IMR-90 (cell line): ENCODE results near the gene SUN1. TPM values are rescaled to one million over a fixed set of nuclear protein-coding genes. Genes with fewer than 3 reads are reported as not detected.

ENCODE experiments used
- ATAC-seq: fragments of 200-7000 bp; cut with Tn5 transposase; 2 replicates; pipeline ENCODE4 v1.9.1; 2020; ENCODE audit warnings: low read depth, mild to moderate bottlenecking, moderate library complexity
- BruUV-seq: library from RNA; stranded (reverse); fragments of 400-500 nt; replicated peaks from 2 replicates; lab custom pipeline; 2021; lab: Mats Ljungman, UMichigan
- CTCF ChIA-PET: fragments of 300-600 bp; formaldehyde crosslinking; extraction: SDS; loops from one replicate; lab custom pipeline; 2021; ENCODE audit warnings: antibody characterized with exemption; lab: Yijun Ruan, JAX
- POLR2A ChIA-PET: fragments of 300-600 bp; sonication (Branson Sonifier 250); formaldehyde crosslinking; loops from one replicate; lab custom pipeline; 2022; ENCODE audit warnings: antibody characterized with exemption; ENCODE audit not compliant: unreplicated experiment; lab: Charles Lee
- DNase-seq: peaks from one replicate; pipeline ENCODE4 v3.0.0; 2013
- H2AFZ ChIP-seq: replicated peaks from 2 replicates; pipeline ENCODE3; 2013; ENCODE audit warnings: low read length, mild to moderate bottlenecking; ENCODE audit not compliant: poor library complexity
- H2AK5ac ChIP-seq: 2 replicates; pipeline ENCODE4 v1.6.1; 2013; ENCODE audit warnings: low read depth, low read length, inconsistent platforms
- H2AK9ac ChIP-seq: replicated peaks from 2 replicates; pipeline ENCODE3; 2013; ENCODE audit warnings: mild to moderate bottlenecking, low read depth, low read length, moderate library complexity; ENCODE audit not compliant: poor library complexity
- H2BK120ac ChIP-seq: 2 replicates; pipeline ENCODE4 v1.6.1; 2013; ENCODE audit warnings: low read depth, low read length, inconsistent platforms
- H2BK15ac ChIP-seq: 3 replicates; pipeline ENCODE4 v1.6.1; 2013; ENCODE audit warnings: low read depth, low read length, inconsistent platforms
- H2BK20ac ChIP-seq: 2 replicates; pipeline ENCODE4 v1.6.1; 2013; ENCODE audit warnings: low read depth, mild to moderate bottlenecking, inconsistent platforms, low read length, moderate library complexity
- H2BK5ac ChIP-seq: 2 replicates; pipeline ENCODE4 v1.6.1; 2013; ENCODE audit warnings: mild to moderate bottlenecking, low read depth, low read length, inconsistent platforms; ENCODE audit not compliant: poor library complexity, severe bottlenecking
- H3K14ac ChIP-seq: replicated peaks from 2 replicates; pipeline ENCODE4 v1.6.1; 2013; ENCODE audit warnings: low read depth, low read length, inconsistent platforms
- H3K18ac ChIP-seq: 2 replicates; pipeline ENCODE4 v1.6.1; 2013; ENCODE audit warnings: low read depth, low read length, control low read depth
- H3K23ac ChIP-seq: 2 replicates; pipeline ENCODE4 v1.6.1; 2013; ENCODE audit warnings: low read depth, low read length, inconsistent platforms
- H3K27ac ChIP-seq: 2 replicates; pipeline ENCODE4 v1.5.1; 2013; ENCODE audit warnings: mild to moderate bottlenecking, control low read depth, low read length; ENCODE audit not compliant: insufficient read depth
- H3K27me3 ChIP-seq: 2 replicates; pipeline ENCODE4 v1.6.1; 2013; ENCODE audit warnings: low read length; ENCODE audit not compliant: control insufficient read depth, insufficient read depth
- H3K36me3 ChIP-seq: 2 replicates; pipeline ENCODE4 v1.6.1; 2013; ENCODE audit warnings: low read length, mixed read lengths; ENCODE audit not compliant: control insufficient read depth, insufficient read depth
- H3K4ac ChIP-seq: 2 replicates; pipeline ENCODE4 v1.6.1; 2013; ENCODE audit warnings: low read depth, low read length, inconsistent platforms
- H3K4me1 ChIP-seq: 2 replicates; pipeline ENCODE4 v1.6.1; 2013; ENCODE audit warnings: low read length, mixed read lengths; ENCODE audit not compliant: control insufficient read depth, insufficient read depth
- H3K4me2 ChIP-seq: 2 replicates; pipeline ENCODE4 v1.6.1; 2013; ENCODE audit warnings: low read depth, mild to moderate bottlenecking, control low read depth, low read length, moderate library complexity
- H3K4me3 ChIP-seq: 2 replicates; pipeline ENCODE4 v1.5.1; 2013; ENCODE audit warnings: low read depth, mild to moderate bottlenecking, control low read depth, low read length, moderate library complexity; ENCODE audit not compliant: insufficient read depth
- H3K56ac ChIP-seq: 2 replicates; pipeline ENCODE4 v1.6.1; 2013; ENCODE audit warnings: low read length, inconsistent platforms; ENCODE audit not compliant: insufficient read depth; ENCODE audit errors: extremely low read depth
- H3K79me1 ChIP-seq, 2 experiments: 2 replicates each; pipeline ENCODE4 v1.6.1; 2013; ENCODE audit warnings: low read length in 2 of 2, inconsistent platforms in 1 of 2, low read depth in 1 of 2
- H3K9ac ChIP-seq: 2 replicates; pipeline ENCODE4 v1.6.1; 2013; ENCODE audit warnings: low read depth, low read length, control low read depth
- H3K9me1 ChIP-seq: 2 replicates; pipeline ENCODE4 v1.6.1; 2013; ENCODE audit warnings: low read length, inconsistent platforms; ENCODE audit not compliant: insufficient read depth
- H3K9me3 ChIP-seq: 2 replicates; pipeline ENCODE4 v1.6.1; 2013; ENCODE audit warnings: low read length; ENCODE audit not compliant: control insufficient read depth, insufficient read depth
- H4K20me1 ChIP-seq: 2 replicates; pipeline ENCODE4 v1.6.1; 2013; ENCODE audit warnings: low read length, inconsistent platforms; ENCODE audit not compliant: insufficient read depth
- H4K5ac ChIP-seq: 2 replicates; pipeline ENCODE4 v1.6.1; 2013; ENCODE audit warnings: mild to moderate bottlenecking, low read depth, low read length, control low read depth
- H4K8ac ChIP-seq, 2 experiments: 2 replicates each; pipeline ENCODE4 v1.6.1; 2013; ENCODE audit warnings: low read depth in 2 of 2, low read length in 2 of 2, control low read depth in 1 of 2, inconsistent platforms in 1 of 2
- H4K91ac ChIP-seq: 2 replicates; pipeline ENCODE4 v1.6.1; 2013; ENCODE audit warnings: low read depth, low read length, inconsistent platforms; ENCODE audit not compliant: insufficient read depth
- BHLHE40 ChIP-seq: fragments of 150-350 bp; IDR thresholded peaks from 2 replicates; pipeline ENCODE4 v1.6.1; 2016; ENCODE audit warnings: mild to moderate bottlenecking, low read depth, low read length
- CHD1 ChIP-seq: IDR thresholded peaks from 2 replicates; pipeline ENCODE4 v1.6.1; 2012; ENCODE audit warnings: low read depth, low read length, improper control_type of control experiment
- POLR2A ChIP-seq: IDR thresholded peaks from 2 replicates; pipeline ENCODE4 v1.6.1; 2012; ENCODE audit warnings: mild to moderate bottlenecking, low read depth, low read length
- WGBS, 2 experiments: methylation state at CpG; one replicate each; pipeline versions ENCODE4 v1.1.5 to v1.1.7; 2013; ENCODE audit warnings: missing lambda C conversion rate in 2 of 2; ENCODE audit not compliant: insufficient read length in 1 of 2; ENCODE audit errors: extremely low coverage in 2 of 2; 5-methylcytosine and 5-hydroxymethylcytosine counted together
- dilution Hi-C: fragments of 300-500 bp; cut with HindIII; formaldehyde crosslinking; loops from one replicate; pipeline ENCODE4 v1.14.3; 2018; ENCODE audit warnings: low sequenced_read_pairs; ENCODE audit not compliant: unreplicated experiment
- in situ Hi-C: fragments of 300-500 bp; cut with MboI; formaldehyde crosslinking; loops from 3 replicates; pipeline ENCODE4 v1.14.3; 2019; ENCODE audit warnings: low sequenced_read_pairs, inconsistent platforms, mixed read lengths
- intact Hi-C: fragments of 100-400 bp; cut with micrococcal nuclease; formaldehyde crosslinking; loops from 2 replicates; pipeline ENCODE4 v1.10.0; 2022
- polyA plus RNA-seq, 3 experiments: library from polyadenylated mRNA; depleted of rRNA; stranded (reverse); fragments of >200 nt; gene quantifications; 2 replicates each; pipeline ENCODE4 v1.2.3, GENCODE V29; 2012; ENCODE audit warnings: low replicate concordance in 1 of 3
- total RNA-seq: library from RNA; depleted of rRNA; stranded (reverse); fragments of >200 nt; gene quantifications from 2 replicates; pipeline ENCODE4 v1.2.3, GENCODE V29; 2012

SUN1 gene
- total and polyA plus RNA-seq, 2 of the 4 experiments (the other 2 are of a cell fraction) = 113 to 239 TPM

DNA sequence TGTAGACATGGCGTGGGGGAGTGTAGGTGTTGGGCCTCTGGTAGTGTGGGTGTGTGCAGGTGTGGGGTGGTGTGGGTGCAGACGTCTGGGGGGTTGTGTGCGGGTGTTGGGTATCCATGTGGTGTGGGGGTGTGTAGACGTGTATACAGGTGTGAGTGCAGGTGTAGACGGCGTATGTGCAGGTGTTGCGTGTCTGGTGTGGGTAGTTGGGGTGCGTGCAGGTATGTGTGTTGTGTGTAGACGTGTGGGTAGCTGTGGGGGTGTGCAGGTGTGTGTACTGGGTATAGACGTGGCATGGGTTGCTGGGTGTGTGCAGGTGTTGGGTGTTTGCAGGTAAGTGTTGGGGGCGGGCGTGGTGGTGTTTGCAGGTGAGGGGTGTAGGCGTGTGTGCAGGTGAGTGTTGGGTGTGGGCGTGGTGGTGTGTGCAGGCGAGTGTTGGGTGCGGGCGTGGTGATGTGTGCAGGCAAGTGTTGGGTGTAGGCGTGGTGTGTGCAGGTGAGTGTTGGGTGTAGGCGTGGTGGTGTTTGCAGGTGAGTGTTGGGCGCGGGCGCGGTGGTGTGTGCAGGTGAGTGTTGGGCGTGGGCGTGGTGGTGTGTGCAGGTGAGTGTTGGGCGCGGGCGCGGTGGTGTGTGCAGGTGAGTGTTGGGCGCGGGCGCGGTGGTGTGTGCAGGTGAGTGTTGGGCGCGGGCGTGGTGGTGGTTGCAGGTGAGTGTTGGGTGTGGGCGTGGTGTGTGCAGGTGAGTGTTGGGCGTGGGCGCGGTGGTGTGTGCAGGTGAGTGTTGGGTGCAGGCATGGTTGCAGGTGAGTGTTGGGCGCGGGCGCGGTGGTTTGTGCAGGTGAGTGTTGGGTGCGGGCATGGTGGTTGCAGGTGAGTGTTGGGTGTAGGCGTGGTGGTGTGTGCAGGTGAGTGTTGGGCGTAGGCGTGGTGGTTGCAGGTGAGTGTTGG is 60.6 kb downstream of the SUN1 start:
- Histone ChIP-seq H3K56ac (no peak overlapping the region), H2BK5ac (no peak overlapping the region), H3K4me1 (no peaks in the 10 kb centered on the region), H2BK15ac (no peak overlapping the region), H4K5ac (no peak overlapping the region), H4K8ac (no peak overlapping the region), H3K27me3 (no peaks in the 10 kb centered on the region), H3K4me3 (no peak overlapping the region), H4K91ac (no peak overlapping the region), H3K27ac (no peak overlapping the region), H3K4me2 (no peak overlapping the region), H4K20me1 (peaks cover 20% of the 10 kb centered on the region), H2BK120ac (no peak overlapping the region), H3K9me1 (0 out of 2 replicates have a peak, but pooled peaks cover 5% of the 10 kb centered on the region), H3K23ac (no peak overlapping the region), H2AK5ac (no peak overlapping the region), H3K9me3 (no peaks in the 10 kb centered on the region), H3K18ac (no peak overlapping the region), H3K14ac (no peak overlapping the region), H2AFZ (no peak overlapping the region), H2AK9ac (peak overlapping the region; percentile 16), H3K36me3 (peaks cover 61% of the 10 kb centered on the region), H3K79me1 (peaks cover 7 to 25% of the 10 kb centered on the region in 2 experiments), H3K9ac (no peak overlapping the region), H2BK20ac (no peak overlapping the region), H3K4ac (no peak overlapping the region)
- CTCF ChIA-PET = no interaction called here
- intact Hi-C loops (no loop called here), in situ Hi-C loops (no loop called here), dilution Hi-C loops (no loop called here)
- POLR2A ChIA-PET = no interaction called here
- DNase-seq (no peak), ATAC-seq (no peak)
- no TSS peak for BruUV-seq
- TF ChIP-seq POLR2A (no peak), CHD1 (no peak), BHLHE40 (no peak)
- WGBS, 2 experiments = 97% methylated on average over 19 of the region's 48 CpGs; no CpG with 5 or more reads in 1 of the 2 experiments
